Measurements from ENCODE around the gene RBKS.
A peak's percentile ranks its signal among the peaks of the same experiment; 100 is the strongest.
"Not testable (repeated sequence)": the region's sequence is repeated elsewhere in the genome, so short reads cannot be mapped to it uniquely, and the experiment has no call there.

Gene RBKS

GRCh38 chr2:27890924-27891672 is 911 bp upstream of the RBKS start:
- Histone ChIP-seq H3K36me3 (ENCODE audit: insufficient read depth, low read length) (no peaks in the 10 kb centered on the region), H3K9ac (ENCODE audit: low read depth, low read length) (peak overlapping the region; percentile 79), H3K9me3 (ENCODE audit: control insufficient read depth, insufficient read depth, low read length) (no peaks in the 10 kb centered on the region), H3K4me1 (ENCODE audit: insufficient read depth, low read length) (no peaks in the 10 kb centered on the region)

GRCh38 chr2:27889774-27890145 is 427 bp downstream of the RBKS start:
- Histone ChIP-seq H3K9ac (ENCODE audit: low read depth, low read length) (peak overlapping the region; percentile 79), H3K36me3 (ENCODE audit: insufficient read depth, low read length) (no peaks in the 10 kb centered on the region), H3K9me3 (ENCODE audit: control insufficient read depth, insufficient read depth, low read length) (no peaks in the 10 kb centered on the region), H3K4me1 (ENCODE audit: insufficient read depth, low read length) (no peaks in the 10 kb centered on the region)

- Histone ChIP-seq H3K9me3 (ENCODE audit: control insufficient read depth, insufficient read depth, low read length) (no peaks in the 10 kb centered on the region), H3K9ac (ENCODE audit: low read depth, low read length) (no peak overlapping the region), H3K4me1 (ENCODE audit: insufficient read depth, low read length) (no peaks in the 10 kb centered on the region), H3K36me3 (ENCODE audit: insufficient read depth, low read length) (no peaks in the 10 kb centered on the region)
Measured at GRCh38 chr2:27888790-27889189, 1.4 kb downstream of the RBKS start.

- Histone ChIP-seq H3K36me3 (ENCODE audit: insufficient read depth, low read length) (no peaks in the 10 kb centered on the region), H3K9ac (ENCODE audit: low read depth, low read length) (no peak overlapping the region), H3K9me3 (ENCODE audit: control insufficient read depth, insufficient read depth, low read length) (no peaks in the 10 kb centered on the region), H3K4me1 (ENCODE audit: insufficient read depth, low read length) (no peaks in the 10 kb centered on the region)
Measured at GRCh38 chr2:27887830-27888229, 2.4 kb downstream of the RBKS start.

- Histone ChIP-seq H3K9ac (ENCODE audit: low read depth, low read length) (no peak overlapping the region), H3K9me3 (ENCODE audit: control insufficient read depth, insufficient read depth, low read length) (no peaks in the 10 kb centered on the region), H3K36me3 (ENCODE audit: insufficient read depth, low read length) (no peaks in the 10 kb centered on the region), H3K4me1 (ENCODE audit: insufficient read depth, low read length) (no peaks in the 10 kb centered on the region)
Measured at GRCh38 chr2:27887111-27887510, 3.1 kb downstream of the RBKS start.

GRCh38 chr2:27886322-27886721 is 3.9 kb downstream of the RBKS start:
- Histone ChIP-seq H3K4me1 (ENCODE audit: insufficient read depth, low read length) (no peaks in the 10 kb centered on the region), H3K36me3 (ENCODE audit: insufficient read depth, low read length) (no peaks in the 10 kb centered on the region), H3K9me3 (ENCODE audit: control insufficient read depth, insufficient read depth, low read length) (no peaks in the 10 kb centered on the region), H3K9ac (ENCODE audit: low read depth, low read length) (no peak overlapping the region)

- no peaks in the 10 kb centered on the region for H3K4me1 ChIP-seq (ENCODE audit: insufficient read depth, low read length)
- H3K9ac ChIP-seq (ENCODE audit: low read depth, low read length) = no peak overlapping the region
Measured at GRCh38 chr2:27885661-27886060, 4.5 kb downstream of the RBKS start.

GRCh38 chr2:27885234-27885633 is 5.0 kb downstream of the RBKS start:
- no peaks in the 10 kb centered on the region for H3K4me1 ChIP-seq (ENCODE audit: insufficient read depth, low read length)
- H3K9me3 ChIP-seq (ENCODE audit: control insufficient read depth, insufficient read depth, low read length) = no peaks in the 10 kb centered on the region
- no peaks in the 10 kb centered on the region for H3K36me3 ChIP-seq (ENCODE audit: insufficient read depth, low read length)
- no peak overlapping the region for H3K9ac ChIP-seq (ENCODE audit: low read depth, low read length)

More at GRCh38 chr2:27885661-27886060, 4.5 kb downstream of the RBKS start:
- Histone ChIP-seq H3K36me3 (ENCODE audit: insufficient read depth, low read length) (no peaks in the 10 kb centered on the region), H3K9me3 (ENCODE audit: control insufficient read depth, insufficient read depth, low read length) (no peaks in the 10 kb centered on the region)

GRCh38 chr2:27884601-27885000 is 5.6 kb downstream of the RBKS start:
- Histone ChIP-seq H3K36me3 (ENCODE audit: insufficient read depth, low read length) (no peaks in the 10 kb centered on the region), H3K9ac (ENCODE audit: low read depth, low read length) (no peak overlapping the region), H3K9me3 (ENCODE audit: control insufficient read depth, insufficient read depth, low read length) (no peaks in the 10 kb centered on the region), H3K4me1 (ENCODE audit: insufficient read depth, low read length) (no peaks in the 10 kb centered on the region)

GRCh38 chr2:27882584-27882922 is 7.6 kb downstream of the RBKS start:
- not testable (repeated sequence) for H3K9me3 ChIP-seq (ENCODE audit: control insufficient read depth, insufficient read depth, low read length); H3K36me3 ChIP-seq (ENCODE audit: insufficient read depth, low read length); H3K4me1 ChIP-seq (ENCODE audit: insufficient read depth, low read length); H3K9ac ChIP-seq (ENCODE audit: low read depth, low read length)

- not testable (repeated sequence) for H3K4me1 ChIP-seq (ENCODE audit: insufficient read depth, low read length); H3K9me3 ChIP-seq (ENCODE audit: control insufficient read depth, insufficient read depth, low read length); H3K9ac ChIP-seq (ENCODE audit: low read depth, low read length); H3K36me3 ChIP-seq (ENCODE audit: insufficient read depth, low read length)
Measured at GRCh38 chr2:27881815-27882583, 8.2 kb downstream of the RBKS start.

GRCh38 chr2:27878825-27879224 is 11.4 kb downstream of the RBKS start:
- H3K36me3 ChIP-seq (ENCODE audit: insufficient read depth, low read length) = no peaks in the 10 kb centered on the region
- no peaks in the 10 kb centered on the region for H3K4me1 ChIP-seq (ENCODE audit: insufficient read depth, low read length)
- no peak overlapping the region for H3K9ac ChIP-seq (ENCODE audit: low read depth, low read length)
- no peaks in the 10 kb centered on the region for H3K9me3 ChIP-seq (ENCODE audit: control insufficient read depth, insufficient read depth, low read length)

- no peaks in the 10 kb centered on the region for H3K36me3 ChIP-seq (ENCODE audit: insufficient read depth, low read length)
- H3K9ac ChIP-seq (ENCODE audit: low read depth, low read length) = no peak overlapping the region
- H3K9me3 ChIP-seq (ENCODE audit: control insufficient read depth, insufficient read depth, low read length) = no peaks in the 10 kb centered on the region
- no peaks in the 10 kb centered on the region for H3K4me1 ChIP-seq (ENCODE audit: insufficient read depth, low read length)
Measured at GRCh38 chr2:27875089-27875881, 14.9 kb downstream of the RBKS start.

- Histone ChIP-seq H3K36me3 (ENCODE audit: insufficient read depth, low read length) (no peaks in the 10 kb centered on the region), H3K4me1 (ENCODE audit: insufficient read depth, low read length) (no peaks in the 10 kb centered on the region), H3K9ac (ENCODE audit: low read depth, low read length) (no peak overlapping the region), H3K9me3 (ENCODE audit: control insufficient read depth, insufficient read depth, low read length) (no peaks in the 10 kb centered on the region)
Measured at GRCh38 chr2:27873091-27873490, 17.1 kb downstream of the RBKS start.

- no peaks in the 10 kb centered on the region for H3K4me1 ChIP-seq (ENCODE audit: insufficient read depth, low read length)
- no peaks in the 10 kb centered on the region for H3K9me3 ChIP-seq (ENCODE audit: control insufficient read depth, insufficient read depth, low read length)
- no peak overlapping the region for H3K9ac ChIP-seq (ENCODE audit: low read depth, low read length)
- H3K36me3 ChIP-seq (ENCODE audit: insufficient read depth, low read length) = no peaks in the 10 kb centered on the region
Measured at GRCh38 chr2:27871802-27872201, 18.4 kb downstream of the RBKS start.

Measured in ES-I3 (cell line).